Chondrocyte (in vitro differentiated cells): Measurements from ENCODE around the gene HOXA6. TPM values are rescaled to one million over a fixed set of nuclear protein-coding genes. Genes with fewer than 3 reads are reported as not detected.

Experiments used
- DNase-seq: peaks from one replicate; pipeline ENCODE4 v3.0.0; 2021; ENCODE audit warnings: mixed read lengths, low spot score
- H3K27ac Mint-ChIP-seq: one replicate; pipeline ENCODE4 v1.8.0; 2021; ENCODE audit warnings: mild to moderate bottlenecking, moderate library complexity, mixed read lengths; ENCODE audit not compliant: unreplicated experiment
- H3K27me3 Mint-ChIP-seq: 2 replicates; pipeline ENCODE4 v1.8.0; 2021; ENCODE audit warnings: low read depth, mixed read lengths
- H3K36me3 Mint-ChIP-seq: 2 replicates; pipeline ENCODE4 v1.8.0; 2021; ENCODE audit warnings: low read depth, mixed read lengths
- H3K4me1 Mint-ChIP-seq: 2 replicates; pipeline ENCODE4 v1.8.0; 2021; ENCODE audit warnings: low read depth, mild to moderate bottlenecking, mixed read lengths
- H3K4me3 Mint-ChIP-seq: one replicate; pipeline ENCODE4 v1.8.0; 2021; ENCODE audit warnings: mild to moderate bottlenecking, moderate library complexity, mixed read lengths; ENCODE audit not compliant: unreplicated experiment
- H3K9me3 Mint-ChIP-seq: 2 replicates; pipeline ENCODE4 v1.8.0; 2021; ENCODE audit warnings: low read depth, mixed read lengths
- CTCF ChIP-seq: fragments of 200-600 bp; sonication (generic); IDR thresholded peaks from 2 replicates; pipeline ENCODE4 v1.5.0; 2021; ENCODE audit warnings: antibody characterized with exemption, mild to moderate bottlenecking, moderate library complexity
- total RNA-seq: library from RNA; stranded (reverse); gene quantifications from 3 replicates; pipeline ENCODE4 v1.2.1, GENCODE V29; 2021

The HOXA6 gene
- total RNA-seq, 1 donor from 2014 or later = not detected

DNA sequence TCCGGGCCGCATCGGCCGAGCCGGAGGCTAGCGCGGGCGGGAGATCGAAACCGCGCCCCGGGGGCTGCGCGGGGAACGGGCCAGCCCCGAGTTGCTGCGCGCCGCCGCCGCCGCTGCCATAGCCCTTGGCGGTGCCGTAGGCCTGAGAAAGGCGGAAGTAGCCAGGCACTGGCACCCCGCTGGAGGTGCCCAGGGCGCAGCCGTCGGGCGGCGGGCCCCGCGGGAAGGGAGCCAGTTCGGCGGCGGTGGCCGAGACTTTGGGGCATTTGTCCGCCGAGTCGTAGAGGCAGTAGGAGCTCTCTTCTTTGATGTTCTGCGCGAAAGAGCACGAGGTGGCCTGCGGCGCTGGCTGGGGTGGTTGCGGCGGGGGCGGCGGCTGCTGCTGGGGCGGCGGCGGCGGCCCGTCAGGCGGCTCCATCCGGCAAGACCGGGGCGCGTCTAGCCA is 26.0 kb upstream of the HOXA6 start:
- TF ChIP-seq CTCF = no peak
- Mint-ChIP-seq H3K9me3 (no peaks in the 10 kb centered on the region), H3K4me1 (peaks cover 11% of the 10 kb centered on the region), H3K27me3 (peaks cover 74% of the 10 kb centered on the region), H3K36me3 (peaks cover 11% of the 10 kb centered on the region), H3K4me3 (no peak overlapping the region), H3K27ac (no peak overlapping the region)
- DNase-seq = peak; percentile 66

DNA sequence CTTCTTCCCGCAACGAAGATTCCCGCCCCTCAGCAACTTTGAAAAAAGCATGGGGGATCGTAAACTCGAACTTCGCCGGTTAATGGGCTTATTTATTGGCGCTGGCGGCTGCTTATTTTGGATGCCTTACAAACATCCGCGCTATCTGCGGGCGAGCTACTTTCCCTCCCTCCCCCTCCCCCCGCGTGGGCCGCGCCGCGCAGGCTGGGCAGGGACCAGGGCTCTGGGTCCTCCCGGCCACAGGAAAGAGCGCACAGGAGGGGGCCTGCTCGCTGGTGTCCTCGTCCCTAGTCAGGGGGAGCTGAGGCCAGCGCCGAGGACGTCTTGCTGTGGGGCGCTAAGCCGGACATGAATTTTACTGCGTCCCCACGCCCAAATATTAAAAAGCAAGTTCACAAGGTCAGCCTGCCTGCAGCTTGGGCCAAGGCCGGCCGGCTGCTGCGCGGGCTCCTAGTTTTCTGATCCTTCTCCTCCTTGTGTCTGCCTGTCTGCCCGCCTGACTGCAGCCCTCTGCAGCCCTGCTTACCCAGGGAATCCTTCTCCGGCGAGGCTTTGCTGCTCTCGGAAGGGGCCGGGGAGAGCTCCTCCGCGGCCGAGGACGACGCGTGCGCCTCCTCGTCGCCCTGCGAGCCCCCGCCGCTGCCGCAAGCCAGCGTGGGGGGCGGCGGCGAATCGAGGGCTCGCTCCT is 25.4 kb upstream of the HOXA6 start:
- Mint-ChIP-seq H3K27ac (no peak overlapping the region), H3K36me3 (peaks cover 11% of the 10 kb centered on the region), H3K4me3 (peak overlapping the region; percentile 35), H3K4me1 (peaks cover 11% of the 10 kb centered on the region), H3K9me3 (no peaks in the 10 kb centered on the region), H3K27me3 (peaks cover 74% of the 10 kb centered on the region)
- no peak for TF ChIP-seq CTCF
- DNase-seq = peak; percentile 51

- Mint-ChIP-seq H3K4me3 (no peak overlapping the region), H3K27ac (no peak overlapping the region), H3K27me3 (peaks cover 74% of the 10 kb centered on the region), H3K4me1 (peaks cover 11% of the 10 kb centered on the region), H3K36me3 (peaks cover 7% of the 10 kb centered on the region), H3K9me3 (no peaks in the 10 kb centered on the region)
- no peak for TF ChIP-seq CTCF
- peak; percentile 67 for DNase-seq
Observed at GRCh38 chr7:27172315-27172774, 24.8 kb upstream of the HOXA6 start.

- no peak overlapping the region for H3K4me3 Mint-ChIP-seq
- no peak for TF ChIP-seq CTCF
- peaks cover 11% of the 10 kb centered on the region for H3K4me1 Mint-ChIP-seq
- H3K9me3 Mint-ChIP-seq = no peaks in the 10 kb centered on the region
- H3K36me3 Mint-ChIP-seq = peaks cover 7% of the 10 kb centered on the region
- H3K27ac Mint-ChIP-seq = no peak overlapping the region
- peaks cover 74% of the 10 kb centered on the region for H3K27me3 Mint-ChIP-seq
- DNase-seq = peak; percentile 47
Observed at GRCh38 chr7:27171637-27172314, 24.2 kb upstream of the HOXA6 start.

- peak; percentile 54 for DNase-seq
- Mint-ChIP-seq H3K9me3 (no peaks in the 10 kb centered on the region), H3K36me3 (peaks cover 7% of the 10 kb centered on the region), H3K4me3 (no peak overlapping the region), H3K27ac (no peak overlapping the region), H3K27me3 (peaks cover 74% of the 10 kb centered on the region), H3K4me1 (peaks cover 11% of the 10 kb centered on the region)
- TF ChIP-seq CTCF = no peak
Observed at GRCh38 chr7:27171325-27171636, 23.7 kb upstream of the HOXA6 start.
